Fibroblast of mammary gland (primary cell): ENCODE results near the gene GPATCH8.
"Not testable (repeated sequence)": the region's sequence is repeated elsewhere in the genome, so short reads cannot be mapped to it uniquely, and the experiment has no call there.

Source experiments
- DNase-seq: peaks from one replicate; pipeline ENCODE4 v3.0.0-alpha.2; 2010; ENCODE audit warnings: low read depth
- H3K4me3 ChIP-seq: 2 replicates; pipeline ENCODE4 v1.5.1; 2011; ENCODE audit warnings: low read depth, mild to moderate bottlenecking, low read length, moderate library complexity; ENCODE audit not compliant: control insufficient read depth
- CTCF ChIP-seq: conservative IDR thresholded peaks from 2 replicates; pipeline ENCODE4 v1.5.1; 2011; ENCODE audit warnings: low read depth, low read length, inconsistent platforms; ENCODE audit not compliant: control insufficient read depth, insufficient read depth

GPATCH8 gene

GRCh38 chr17:44398692-44399691, 104.2 kb downstream of the GPATCH8 start:
- H3K4me3 ChIP-seq = no peak overlapping the region
- no peak for TF ChIP-seq CTCF
- no peak for DNase-seq

- no peak for DNase-seq
- H3K4me3 ChIP-seq = no peak overlapping the region
- no peak for TF ChIP-seq CTCF
These were observed 105.4 kb downstream of the GPATCH8 start for GRCh38 chr17:44397479-44398440.

GRCh38 chr17:44396946-44397345, 106.3 kb downstream of the GPATCH8 start:
- DNase-seq = no peak
- H3K4me3 ChIP-seq = no peak overlapping the region
- no peak for TF ChIP-seq CTCF

- TF ChIP-seq CTCF = no peak
- no peak overlapping the region for H3K4me3 ChIP-seq
- DNase-seq = no peak
These were observed 108.4 kb downstream of the GPATCH8 start for GRCh38 chr17:44394833-44395232.

- H3K4me3 ChIP-seq = not testable (repeated sequence)
These were observed 109.1 kb downstream of the GPATCH8 start for GRCh38 chr17:44394112-44394511.

GRCh38 chr17:44390250-44390870, 112.8 kb downstream of the GPATCH8 start:
- H3K4me3 ChIP-seq = no peak overlapping the region
- no peak for TF ChIP-seq CTCF
- DNase-seq = no peak

More at GRCh38 chr17:44394112-44394511, 109.1 kb downstream of the GPATCH8 start:
- not testable (repeated sequence) for DNase-seq
